HG03342 (cell line): ENCODE results near the gene FCHO2.
A peak's percentile ranks its signal among the peaks of the same experiment; 100 is the strongest.
"Not testable (repeated sequence)": the region's sequence is repeated elsewhere in the genome, so short reads cannot be mapped to it uniquely, and the experiment has no call there.

ENCODE experiments used
- ATAC-seq: cut with Tn5 transposase; IDR thresholded peaks from one replicate; pipeline ENCODE4 v1.9.1; 2021; ENCODE audit warnings: mild to moderate bottlenecking, moderate library complexity; ENCODE audit not compliant: unreplicated experiment

FCHO2 gene, protein sequence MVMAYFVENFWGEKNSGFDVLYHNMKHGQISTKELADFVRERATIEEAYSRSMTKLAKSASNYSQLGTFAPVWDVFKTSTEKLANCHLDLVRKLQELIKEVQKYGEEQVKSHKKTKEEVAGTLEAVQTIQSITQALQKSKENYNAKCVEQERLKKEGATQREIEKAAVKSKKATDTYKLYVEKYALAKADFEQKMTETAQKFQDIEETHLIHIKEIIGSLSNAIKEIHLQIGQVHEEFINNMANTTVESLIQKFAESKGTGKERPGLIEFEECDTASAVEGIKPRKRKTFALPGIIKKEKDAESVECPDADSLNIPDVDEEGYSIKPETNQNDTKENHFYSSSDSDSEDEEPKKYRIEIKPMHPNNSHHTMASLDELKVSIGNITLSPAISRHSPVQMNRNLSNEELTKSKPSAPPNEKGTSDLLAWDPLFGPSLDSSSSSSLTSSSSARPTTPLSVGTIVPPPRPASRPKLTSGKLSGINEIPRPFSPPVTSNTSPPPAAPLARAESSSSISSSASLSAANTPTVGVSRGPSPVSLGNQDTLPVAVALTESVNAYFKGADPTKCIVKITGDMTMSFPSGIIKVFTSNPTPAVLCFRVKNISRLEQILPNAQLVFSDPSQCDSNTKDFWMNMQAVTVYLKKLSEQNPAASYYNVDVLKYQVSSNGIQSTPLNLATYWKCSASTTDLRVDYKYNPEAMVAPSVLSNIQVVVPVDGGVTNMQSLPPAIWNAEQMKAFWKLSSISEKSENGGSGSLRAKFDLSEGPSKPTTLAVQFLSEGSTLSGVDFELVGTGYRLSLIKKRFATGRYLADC

GRCh38 chr5:72955768-72956323, at the start of gene FCHO2:
TSS of gene FCHO2 (plus strand) at chr5:72956041. CDS start at chr5:72956097, 56 bp downstream.
- ATAC-seq: peak; percentile 93

DNA sequence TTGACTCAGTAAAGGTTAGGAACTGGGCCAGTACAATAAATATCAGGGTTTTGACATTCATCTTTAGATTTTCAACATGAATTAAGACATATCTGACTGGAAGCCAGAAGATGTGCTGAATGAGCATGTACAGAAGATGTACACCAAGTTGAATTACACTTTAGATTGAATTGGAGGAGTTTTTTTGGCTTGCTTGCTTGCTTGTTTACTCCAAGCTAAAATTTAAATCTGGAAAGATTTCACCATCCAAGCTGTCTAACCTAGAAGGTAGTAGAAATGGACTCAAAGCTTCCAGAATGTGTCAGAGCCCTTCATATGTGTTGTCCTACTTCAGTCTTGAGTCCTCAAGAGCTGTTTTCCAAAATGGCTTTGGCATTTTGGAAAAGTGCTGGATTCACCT, 49.0 kb upstream of the FCHO2 start:
- ATAC-seq: no peak

- ATAC-seq: no peak
These were observed 47.2 kb upstream of the FCHO2 start for GRCh38 chr5:72908664-72909063.

GRCh38 chr5:72917371-72917776, 38.5 kb upstream of the FCHO2 start:
- no peak for ATAC-seq

DNA sequence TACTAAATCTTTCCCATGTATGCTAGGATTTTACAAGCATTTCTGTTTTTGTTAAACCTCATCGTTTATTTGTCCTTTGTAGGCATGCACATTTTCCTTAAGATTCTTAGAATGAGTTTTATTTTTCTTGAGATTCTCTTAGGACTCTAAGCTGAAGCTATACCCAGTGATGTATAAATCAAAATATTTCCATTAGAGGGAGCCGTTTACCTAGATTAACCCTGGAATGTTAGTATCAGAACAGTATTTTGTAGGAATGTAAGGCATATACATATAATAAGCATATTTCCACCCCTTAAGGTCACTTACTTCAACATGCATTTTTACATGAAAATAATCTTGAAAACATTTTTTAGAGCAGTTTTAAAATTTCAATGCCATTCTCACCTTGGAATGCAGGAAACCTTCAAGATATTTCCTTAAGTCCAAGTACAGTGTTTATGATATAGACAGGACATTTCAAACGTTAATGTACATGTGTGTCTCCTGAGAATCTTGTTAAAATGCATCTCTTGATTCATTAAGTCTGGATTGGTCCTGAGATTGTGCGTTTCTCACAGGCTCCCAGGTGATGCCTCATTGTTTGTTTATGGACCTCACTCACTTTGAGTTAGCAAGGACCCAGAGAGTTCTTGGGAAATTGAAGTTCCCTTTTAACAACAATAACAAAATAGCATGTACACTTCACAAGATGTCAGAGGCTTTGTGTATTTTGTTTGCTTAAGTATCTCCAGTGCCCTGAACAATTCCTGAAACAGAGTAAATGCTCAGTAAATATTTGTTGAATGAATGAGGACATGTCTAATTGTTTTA, 34.9 kb upstream of the FCHO2 start:
- ATAC-seq: no peak

GRCh38 chr5:72921886-72922285, 34.0 kb upstream of the FCHO2 start:
- no peak for ATAC-seq

GRCh38 chr5:72922422-72922821, 33.4 kb upstream of the FCHO2 start:
- ATAC-seq: no peak

- ATAC-seq: no peak
These were observed 30.4 kb upstream of the FCHO2 start for GRCh38 chr5:72925336-72926010.

DNA sequence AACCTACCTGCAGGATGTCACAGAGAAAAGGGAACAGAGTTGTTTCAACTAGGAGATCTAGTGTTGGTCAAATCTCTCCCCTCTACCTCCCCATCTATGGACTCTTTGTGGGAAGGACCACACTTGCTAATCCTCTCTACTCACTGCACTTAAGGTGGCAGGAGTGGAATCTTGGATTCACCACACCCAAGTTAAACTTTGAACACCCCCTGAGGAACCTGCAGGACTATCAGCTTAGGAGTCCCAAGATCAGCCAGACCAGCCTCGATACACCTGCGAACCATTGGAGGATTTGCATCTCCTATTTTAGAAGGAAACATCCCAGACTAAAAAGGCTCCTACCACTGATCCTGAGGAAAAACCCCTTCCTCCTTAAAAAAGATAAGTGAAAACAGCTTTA, 23.2 kb upstream of the FCHO2 start:
- not testable (repeated sequence) for ATAC-seq

- ATAC-seq: not testable (repeated sequence)
These were observed 20.7 kb upstream of the FCHO2 start for GRCh38 chr5:72934953-72935725.

DNA sequence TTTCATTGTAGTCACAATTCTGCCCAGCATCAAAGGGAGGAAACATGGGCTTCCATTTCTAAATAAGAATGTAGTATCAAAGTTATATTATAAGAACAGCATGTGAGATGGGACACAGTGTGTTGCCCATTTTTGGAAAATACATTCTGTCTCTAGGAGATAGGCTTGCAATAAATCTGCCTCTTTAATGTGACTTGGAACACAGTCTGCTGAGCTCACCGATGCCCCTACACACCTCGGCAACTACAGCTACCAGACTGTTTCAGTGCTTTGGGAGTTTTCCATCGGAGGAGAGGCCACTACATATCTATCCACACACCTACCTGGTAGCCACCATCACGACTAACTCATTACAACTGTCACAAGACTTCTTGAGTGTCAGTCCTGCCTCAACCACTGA, 18.9 kb upstream of the FCHO2 start:
- ATAC-seq: no peak

GRCh38 chr5:72937517-72938061, 18.3 kb upstream of the FCHO2 start:
- no peak for ATAC-seq

- no peak for ATAC-seq
These were observed 17.6 kb upstream of the FCHO2 start for GRCh38 chr5:72938206-72938605.

GRCh38 chr5:72940082-72940481, 15.8 kb upstream of the FCHO2 start:
- no peak for ATAC-seq

DNA sequence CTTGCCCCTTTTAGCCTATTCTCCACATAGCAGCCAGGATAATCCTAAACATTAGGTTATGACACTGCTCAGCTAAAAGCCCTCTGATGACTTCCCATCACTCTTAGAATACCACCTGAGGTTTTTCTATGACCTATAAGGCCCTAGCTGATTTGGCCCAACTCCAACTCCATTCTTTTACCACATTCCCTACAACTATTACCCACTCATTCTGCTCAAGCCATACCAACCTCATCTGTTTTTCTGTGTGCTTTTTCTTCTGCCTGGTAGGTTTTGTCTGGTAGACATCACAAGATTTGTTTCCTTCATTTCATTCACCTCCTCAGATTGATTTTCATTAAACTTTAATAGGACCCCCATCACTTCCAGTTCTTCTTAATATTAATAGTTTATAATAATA, 12.5 kb upstream of the FCHO2 start:
- no peak for ATAC-seq

- ATAC-seq: no peak
These were observed 8.3 kb upstream of the FCHO2 start for GRCh38 chr5:72947498-72947897.

- no peak for ATAC-seq
These were observed 6.4 kb upstream of the FCHO2 start for GRCh38 chr5:72949481-72949880.

DNA sequence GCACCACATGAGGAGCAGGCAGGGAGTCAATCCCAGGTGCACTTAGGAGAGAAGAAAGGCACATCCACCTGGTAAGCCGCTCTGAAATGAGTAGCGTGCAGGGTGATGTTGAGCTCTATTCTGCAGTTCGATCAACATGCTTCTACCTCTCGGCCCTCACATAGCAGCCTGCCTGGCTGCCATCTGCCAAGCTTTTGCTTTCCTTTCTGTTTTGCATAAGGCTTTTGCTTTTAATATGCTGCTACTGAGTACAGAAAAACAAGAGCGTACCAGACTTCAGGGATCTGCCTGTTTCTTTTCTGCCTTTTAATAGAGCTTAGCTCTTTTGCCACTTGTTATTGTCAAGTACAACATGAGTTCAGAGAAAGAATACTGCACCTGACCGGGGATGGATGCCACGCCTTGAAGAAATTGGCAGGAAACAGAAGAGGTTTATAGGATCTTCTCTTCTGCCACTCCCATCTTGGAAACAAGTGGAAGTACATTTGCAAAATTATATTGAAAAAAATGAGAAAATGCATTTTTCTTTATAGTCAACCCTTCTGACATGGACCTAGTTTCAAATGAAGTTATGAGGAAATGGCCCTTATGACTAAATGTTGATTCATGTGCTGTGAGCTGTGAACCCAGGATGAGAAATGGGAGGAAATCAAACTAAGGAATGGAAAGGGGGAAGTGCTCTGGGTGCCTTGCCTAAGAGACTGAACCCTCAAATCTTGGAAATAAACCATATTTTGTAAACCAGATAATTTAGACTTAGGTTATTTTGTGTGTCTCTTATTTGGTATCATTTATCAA, 4.0 kb upstream of the FCHO2 start:
- no peak for ATAC-seq

DNA sequence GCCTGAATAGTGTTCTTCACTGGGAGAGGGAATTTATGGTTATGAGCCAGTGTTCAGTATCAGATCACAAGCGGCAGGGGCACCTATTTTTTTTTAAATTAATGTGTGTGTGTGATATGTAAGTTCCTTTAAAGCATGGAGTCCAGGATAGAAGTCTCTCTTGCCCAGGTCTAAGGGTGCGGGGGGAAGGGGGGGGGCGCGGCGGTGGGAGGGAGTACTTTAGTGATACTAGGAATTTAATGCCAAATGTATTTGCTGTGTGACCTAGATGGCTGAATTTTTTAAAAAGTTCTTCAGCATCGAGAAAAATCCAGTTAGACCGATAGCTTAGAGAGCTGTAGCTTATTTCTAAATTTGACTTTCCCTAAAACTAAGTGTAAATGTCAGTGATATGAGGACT, 1.5 kb upstream of the FCHO2 start:
- ATAC-seq: no peak
